Measurements from ENCODE around the gene LRAT.
"Not testable (repeated sequence)": the region's sequence is repeated elsewhere in the genome, so short reads cannot be mapped to it uniquely, and the experiment has no call there.

The LRAT gene

GRCh38 chr4:154743683-154744340 lies at the start of gene LRAT:
Gene LRAT, plus strand, starts transcription at chr4:154744000. Its CDS starts 327 bp downstream, at chr4:154744327.
- no peak for DNase-seq (ENCODE audit: low read depth)

GRCh38 chr4:154707877-154708276 lies 35.9 kb upstream of the LRAT start:
- no peak for DNase-seq (ENCODE audit: low read depth)

GRCh38 chr4:154709550-154709949 lies 34.2 kb upstream of the LRAT start:
- DNase-seq (ENCODE audit: low read depth): no peak

GRCh38 chr4:154711522-154711921 lies 32.3 kb upstream of the LRAT start:
- DNase-seq (ENCODE audit: low read depth): no peak

- no peak for DNase-seq (ENCODE audit: low read depth)
These were observed 29.3 kb upstream of the LRAT start for GRCh38 chr4:154714339-154715040.

GRCh38 chr4:154719087-154719486 lies 24.7 kb upstream of the LRAT start:
- DNase-seq (ENCODE audit: low read depth): no peak

DNA sequence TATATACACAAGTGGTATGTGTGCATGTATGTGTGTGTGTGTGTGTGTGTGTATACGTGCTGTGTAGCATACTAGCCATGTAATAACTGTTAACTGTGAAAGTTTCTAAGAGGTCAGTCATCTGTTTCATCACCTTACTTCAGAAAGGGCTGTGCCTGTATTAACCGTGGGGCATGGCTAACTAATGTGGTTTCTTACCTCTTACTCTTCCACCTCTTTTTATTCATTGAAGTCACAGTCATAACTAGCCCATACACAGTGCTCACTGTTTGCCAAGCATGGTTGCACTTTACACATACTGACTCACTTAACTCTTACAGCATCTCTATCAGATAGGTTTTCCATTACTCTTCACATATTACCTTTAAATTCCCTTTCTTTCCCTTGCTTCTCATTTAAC lies 23.7 kb upstream of the LRAT start:
- DNase-seq (ENCODE audit: low read depth): no peak

DNA sequence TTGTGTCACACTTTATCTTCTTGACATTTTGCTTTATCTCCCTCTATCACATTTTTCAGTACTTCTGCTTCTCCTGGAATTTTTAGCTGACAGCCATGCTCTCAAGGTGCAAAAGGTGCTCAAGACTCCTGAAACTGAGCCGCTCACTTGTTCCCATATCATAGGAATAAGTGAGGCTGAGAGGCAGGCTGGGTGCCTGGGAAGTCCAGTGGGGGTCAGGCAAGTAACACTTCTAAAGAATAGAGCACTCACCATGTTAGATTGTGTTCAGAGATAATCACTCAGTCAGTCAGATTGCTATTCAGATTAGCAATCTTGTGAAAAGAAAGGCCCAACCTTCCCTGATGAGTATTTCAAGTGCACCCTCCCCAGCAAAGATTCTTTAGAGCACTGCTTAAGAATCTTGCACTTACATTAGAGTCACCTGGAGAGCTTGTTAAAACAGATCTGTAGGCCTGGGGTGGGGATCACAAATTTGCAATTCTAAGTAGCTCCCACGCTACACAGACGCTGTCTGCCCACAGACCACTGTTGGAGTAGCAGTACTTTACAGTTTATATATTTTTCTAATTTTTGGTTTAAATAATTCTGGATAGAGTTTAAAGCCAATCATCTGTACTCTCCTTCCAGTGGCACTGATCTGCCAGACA lies 23.1 kb upstream of the LRAT start:
- no peak for DNase-seq (ENCODE audit: low read depth)

DNA sequence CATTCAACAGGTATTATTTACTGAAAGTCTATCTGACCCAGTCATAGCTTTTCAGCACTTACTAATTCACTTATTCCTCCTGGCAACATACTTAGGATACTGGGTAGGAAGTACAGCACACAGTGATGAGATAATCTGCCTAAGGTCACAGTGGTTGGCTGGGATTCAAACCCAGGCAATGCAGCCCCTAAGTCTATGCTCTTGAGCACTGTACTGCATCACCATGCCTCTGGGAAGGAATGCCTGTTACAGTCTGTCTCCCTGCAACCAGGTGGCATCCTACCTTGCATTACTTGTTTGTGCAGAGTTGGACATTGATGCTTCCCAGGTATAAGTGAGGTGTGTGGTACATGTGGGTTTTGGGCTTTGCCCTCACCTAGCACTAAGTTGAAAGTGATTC lies 21.5 kb upstream of the LRAT start:
- DNase-seq (ENCODE audit: low read depth): no peak

DNA sequence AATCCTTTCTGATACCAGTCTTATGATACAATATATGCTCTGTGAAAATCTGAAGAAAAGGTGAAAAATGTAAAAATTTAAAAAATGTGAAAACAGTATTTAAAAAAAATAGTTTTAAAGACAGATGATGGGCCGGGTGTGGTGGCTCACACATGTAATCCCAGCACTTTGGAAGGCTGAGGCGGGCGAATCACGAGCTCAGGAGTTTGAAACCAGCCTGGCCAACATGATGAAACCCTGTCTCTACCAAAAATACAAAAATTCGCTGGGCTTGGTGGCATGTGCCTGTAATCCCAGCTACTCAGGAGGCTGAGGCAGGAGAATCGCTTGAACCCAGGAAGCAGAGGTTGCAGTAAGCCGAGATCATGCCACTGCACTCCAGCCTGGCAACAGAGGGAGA lies 20.2 kb upstream of the LRAT start:
- DNase-seq (ENCODE audit: low read depth): not testable (repeated sequence)

DNA sequence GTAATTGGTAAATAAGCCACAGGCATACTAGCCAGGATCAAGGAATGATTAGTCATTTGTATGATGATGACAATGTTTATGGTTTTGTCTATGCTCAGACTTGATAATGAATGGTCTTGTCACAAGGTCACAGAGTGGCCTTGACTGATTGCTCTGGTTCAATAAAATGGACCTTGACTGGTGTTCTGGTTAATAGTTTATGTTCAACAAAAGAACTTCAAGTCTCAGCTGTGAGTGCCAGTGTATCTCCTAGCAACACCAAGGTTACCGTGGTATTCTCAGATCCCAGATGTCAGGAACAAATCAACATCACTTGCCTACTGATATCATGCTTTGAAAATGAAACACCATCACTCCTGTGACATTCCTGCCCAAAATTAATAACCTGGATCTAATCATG lies 16.3 kb upstream of the LRAT start:
- DNase-seq (ENCODE audit: low read depth): no peak

- no peak for DNase-seq (ENCODE audit: low read depth)
These were observed 12.0 kb upstream of the LRAT start for GRCh38 chr4:154731756-154732155.

- DNase-seq (ENCODE audit: low read depth): no peak
These were observed 11.1 kb upstream of the LRAT start for GRCh38 chr4:154732669-154733068.

DNA sequence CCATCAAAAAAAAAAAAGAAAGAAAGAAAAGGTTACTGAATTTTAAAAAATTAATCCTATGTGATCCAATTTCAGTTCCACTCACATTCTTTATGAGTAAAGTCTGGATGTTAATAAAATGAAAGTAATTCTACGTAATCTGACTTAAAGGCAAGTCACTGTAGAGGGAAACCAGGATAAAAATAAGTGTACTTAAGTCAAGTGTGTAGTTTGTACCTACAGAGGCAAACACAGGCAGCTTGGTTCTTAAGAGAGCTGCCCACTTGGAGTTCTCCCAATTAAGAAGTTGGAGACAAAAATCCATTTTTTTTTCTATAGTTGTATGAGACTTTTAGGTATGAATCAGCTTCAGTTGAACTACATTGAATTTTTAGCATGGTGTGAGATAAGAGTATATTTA lies 7.0 kb upstream of the LRAT start:
- no peak for DNase-seq (ENCODE audit: low read depth)

DNA sequence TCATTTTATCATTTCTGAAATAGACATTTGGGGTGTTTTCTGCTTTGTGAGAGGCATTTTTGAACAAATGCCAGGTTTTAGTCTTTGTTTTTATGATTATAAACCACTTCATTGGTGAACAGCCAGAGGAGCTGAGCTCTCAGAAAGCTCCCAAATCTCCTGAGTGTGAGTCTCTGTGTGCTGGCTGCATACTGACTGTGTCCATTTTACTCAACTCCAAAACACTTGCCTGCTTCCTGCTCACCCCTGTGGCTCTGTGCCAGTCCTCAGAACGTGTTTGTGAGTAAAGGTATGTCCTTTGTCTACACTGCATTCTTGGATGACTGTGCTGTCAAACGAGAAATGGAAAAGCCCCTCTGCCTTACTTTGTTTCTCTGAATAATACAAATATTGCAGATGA lies 5.4 kb upstream of the LRAT start:
- DNase-seq (ENCODE audit: low read depth): no peak

DNA sequence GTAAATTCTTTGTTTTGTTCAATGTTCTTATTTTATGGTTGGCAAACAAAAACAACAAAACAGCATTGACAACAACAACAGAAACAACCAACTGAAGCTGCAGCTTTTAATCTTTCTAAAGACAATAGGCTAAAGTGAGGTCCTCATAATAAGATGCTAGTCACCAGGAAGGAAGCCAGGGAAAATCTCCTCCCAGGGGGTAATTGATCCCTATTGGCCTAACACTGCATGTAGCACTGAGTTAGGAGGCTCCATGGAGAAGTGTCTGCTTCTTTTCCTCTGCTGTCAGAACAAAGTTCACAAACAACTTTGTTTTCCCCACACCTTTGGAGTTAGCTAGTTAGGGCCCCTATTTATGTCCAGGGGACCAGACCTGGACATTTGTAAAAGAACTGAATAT lies 4.7 kb upstream of the LRAT start:
- no peak for DNase-seq (ENCODE audit: low read depth)

GRCh38 chr4:154740462-154740861 lies 3.3 kb upstream of the LRAT start:
- no peak for DNase-seq (ENCODE audit: low read depth)

DNA sequence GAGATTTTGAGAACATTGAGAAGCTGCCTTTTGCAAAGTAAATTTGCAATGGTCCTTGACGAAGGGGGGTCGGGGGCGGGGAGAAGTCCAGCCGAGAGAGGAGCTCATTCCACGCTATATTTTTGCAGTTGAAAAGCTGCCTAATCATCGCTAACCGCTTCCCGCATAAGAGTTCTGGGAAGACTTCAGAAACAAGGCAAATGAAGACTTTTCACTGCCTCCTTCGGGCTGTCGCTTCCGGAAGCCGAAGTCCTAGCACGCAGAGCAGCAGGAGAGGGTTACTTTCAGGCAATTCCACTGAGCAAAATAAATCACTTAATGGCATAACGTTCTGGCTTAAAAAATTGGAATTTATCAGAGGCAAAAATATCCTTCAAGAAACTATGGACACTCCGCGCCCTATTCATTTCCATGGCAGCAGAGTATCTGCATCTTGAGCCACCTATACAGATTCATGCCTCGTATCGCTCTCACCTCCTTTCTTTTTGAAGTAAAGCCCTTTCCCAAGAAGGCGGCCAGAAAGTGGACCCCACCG lies 2.6 kb upstream of the LRAT start:
- DNase-seq (ENCODE audit: low read depth): no peak

- no peak for DNase-seq (ENCODE audit: low read depth)
These were observed 1.6 kb upstream of the LRAT start for GRCh38 chr4:154741922-154742850.

GRCh38 chr4:154744341-154744926 lies 634 bp downstream of the LRAT start:
- DNase-seq (ENCODE audit: low read depth): no peak

GRCh38 chr4:154757713-154758112 lies 13.9 kb downstream of the LRAT start:
- DNase-seq (ENCODE audit: low read depth): no peak

- no peak for DNase-seq (ENCODE audit: low read depth)
These were observed 17.1 kb downstream of the LRAT start for GRCh38 chr4:154760895-154761294.
